ENCODE results near the gene KCNF1. TPM values are rescaled to one million over a fixed set of nuclear protein-coding genes. Genes with fewer than 3 reads are reported as not detected.

Gene KCNF1
- polyA plus RNA-seq, 3 donors = not detected

- H3K79me2 ChIP-seq (ENCODE audit: insufficient read depth, low read length) = no peaks in the 10 kb centered on the region
- no peak overlapping the region for H3K4me2 ChIP-seq (replicated peaks; ENCODE audit: extremely low read depth, low read length, poor library complexity, severe bottlenecking)
- intact Hi-C loops (cut with micrococcal nuclease) = no loop called here
- no peak overlapping the region for H3K4me3 ChIP-seq (replicated peaks in 1 of 3; ENCODE audit: low read depth in 2 of 3, low read length in 3 of 3)
- no peaks in the 10 kb centered on the region for H3K9me3 ChIP-seq (replicated peaks in 1 of 2; ENCODE audit: control insufficient read depth in 1 of 2, insufficient read depth in 1 of 2, low read length in 2 of 2)
- peaks cover 24 to 35% of the 10 kb centered on the region in 2 donors for H3K4me1 ChIP-seq (ENCODE audit: control insufficient read depth in 1 of 2, insufficient read depth in 2 of 2, low read length in 2 of 2)
- peaks cover 0 to 3% of the 10 kb centered on the region in 2 donors for H3K36me3 Mint-ChIP-seq
- H3K27ac Mint-ChIP-seq = peak overlapping the region in 3 of 7 donors; percentile 94 to 99 (median 99)
- no peaks in the 10 kb centered on the region for H4K20me1 ChIP-seq (ENCODE audit: insufficient read depth, low read length)
- peaks cover 0 to 2% (median 0%) of the 10 kb centered on the region in 7 donors for H3K9me3 Mint-ChIP-seq
- peaks cover 0 to 14% (median 11%) of the 10 kb centered on the region in 3 donors for H3K27me3 Mint-ChIP-seq (ENCODE audit: low read depth in 3 of 3)
- H3K27ac ChIP-seq (ENCODE audit: low read depth in 1 of 2, low read length in 2 of 2) = peak overlapping the region in 1 of 2 donors; percentile 34
- H3K4me1 Mint-ChIP-seq = peaks cover 53% of the 10 kb centered on the region
- no peak for DNase-seq
- WGBS (ENCODE audit: insufficient coverage) = 91% methylated on average over 10 of the region's 22 CpGs
- H2AFZ ChIP-seq (ENCODE audit: insufficient read depth, low read depth, low read length, poor library complexity, severe bottlenecking) = no peak overlapping the region
- no peak overlapping the region for H3K9ac ChIP-seq (ENCODE audit: insufficient read depth, low read length, poor library complexity, severe bottlenecking)
- H3K4me3 Mint-ChIP-seq = peak overlapping the region; percentile 79 to 89
- no peak for TF ChIP-seq CTCF (IDR thresholded peaks at IDR 0.05)
- no peaks in the 10 kb centered on the region for H3K27me3 ChIP-seq (ENCODE audit: control insufficient read depth in 2 of 2, insufficient read depth in 2 of 2, low read length in 2 of 2)
- no peaks in the 10 kb centered on the region for H3K36me3 ChIP-seq (replicated peaks in 1 of 2; ENCODE audit: control insufficient read depth in 1 of 2, insufficient read depth in 2 of 2, low read length in 2 of 2)
These were observed 31.8 kb upstream of the KCNF1 start for GRCh38 chr2:10879624-10880585.

GRCh38 chr2:10880586-10881321 is 31.0 kb upstream of the KCNF1 start:
- Histone ChIP-seq H3K36me3 (replicated peaks in 1 of 2; ENCODE audit: control insufficient read depth in 1 of 2, insufficient read depth in 2 of 2, low read length in 2 of 2) (no peaks in the 10 kb centered on the region), H2AFZ (ENCODE audit: insufficient read depth, low read depth, low read length, poor library complexity, severe bottlenecking) (no peak overlapping the region), H3K79me2 (ENCODE audit: insufficient read depth, low read length) (no peaks in the 10 kb centered on the region), H3K27me3 (ENCODE audit: control insufficient read depth in 2 of 2, insufficient read depth in 2 of 2, low read length in 2 of 2) (no peaks in the 10 kb centered on the region), H3K27ac (ENCODE audit: low read depth in 1 of 2, low read length in 2 of 2) (peak overlapping the region in 1 of 2 donors; percentile 34), H3K4me1 (ENCODE audit: control insufficient read depth in 1 of 2, insufficient read depth in 2 of 2, low read length in 2 of 2) (peaks cover 23 to 30% of the 10 kb centered on the region in 2 donors), H3K4me3 (replicated peaks in 1 of 3; ENCODE audit: low read depth in 2 of 3, low read length in 3 of 3) (no peak overlapping the region), H3K9ac (ENCODE audit: insufficient read depth, low read length, poor library complexity, severe bottlenecking) (no peak overlapping the region), H4K20me1 (ENCODE audit: insufficient read depth, low read length) (no peaks in the 10 kb centered on the region), H3K9me3 (replicated peaks in 1 of 2; ENCODE audit: control insufficient read depth in 1 of 2, insufficient read depth in 1 of 2, low read length in 2 of 2) (no peaks in the 10 kb centered on the region), H3K4me2 (replicated peaks; ENCODE audit: extremely low read depth, low read length, poor library complexity, severe bottlenecking) (no peak overlapping the region)
- Mint-ChIP-seq H3K4me1 (peaks cover 50% of the 10 kb centered on the region), H3K4me3 (peak overlapping the region; percentile 79 to 89), H3K36me3 (peaks cover 0 to 3% of the 10 kb centered on the region in 2 donors), H3K27ac (peak overlapping the region in 4 of 7 donors; percentile 80 to 99 (median 96)), H3K27me3 (ENCODE audit: low read depth in 3 of 3) (peaks cover 3 to 12% (median 11%) of the 10 kb centered on the region in 3 donors), H3K9me3 (peaks cover 0 to 2% (median 0%) of the 10 kb centered on the region in 7 donors)
- peak in 1 of 3 donors; percentile 38 for DNase-seq
- no peak for TF ChIP-seq CTCF (IDR thresholded peaks at IDR 0.05)
- 80% methylated on average over 9 of the region's 20 CpGs for WGBS (ENCODE audit: insufficient coverage)
- intact Hi-C loops (cut with micrococcal nuclease) = no loop called here

All from CD14-positive monocyte (primary cell).